ENCODE measurements around the gene DLAT.

GRCh38 chr11:112025707-112026106, 499 bp downstream of the DLAT start:
- no peak for TF ChIP-seq TAF1 (IDR thresholded peaks at IDR 0.05; ENCODE audit: low read depth, low read length)
- TF ChIP-seq POLR2A (IDR thresholded peaks at IDR 0.05; ENCODE audit: low read depth, low read length): no peak
- no peak for TF ChIP-seq POLR2AphosphoS5 (IDR thresholded peaks at IDR 0.05; ENCODE audit: low read depth, low read length)
- TF ChIP-seq SPI1 (IDR thresholded peaks at IDR 0.05; ENCODE audit: low read depth, low read length): no peak

All from GM12891 (cell line).